CD8-positive, alpha-beta memory T cell (primary cell): ENCODE measurements around the gene GPER1. TPM values are rescaled to one million over a fixed set of nuclear protein-coding genes. Genes with fewer than 3 reads are reported as not detected.

ENCODE experiments used
- CTCF ChIA-PET: fragments of 350-600 bp; sonication (Branson Sonifier 250); formaldehyde crosslinking; loops from one replicate; lab custom pipeline; 2021; ENCODE audit warnings: antibody characterized with exemption; lab: Charles Lee
- POLR2A ChIA-PET: fragments of 350-600 bp; sonication (Branson Sonifier 250); formaldehyde crosslinking; loops from one replicate; lab custom pipeline; 2021; ENCODE audit warnings: antibody characterized with exemption; lab: Charles Lee
- DNase-seq, 5 donors: peaks; one replicate each; pipeline versions ENCODE4 v3.0.0 to v3.0.0-alpha.2; 2020 to 2022; ENCODE audit warnings: mixed read lengths in 1 of 5
- H3K27ac ChIP-seq: one replicate; pipeline ENCODE4 v1.7.0; 2013; ENCODE audit warnings: low read depth, mild to moderate bottlenecking, low read length, moderate library complexity
- H3K27me3 ChIP-seq: 2 replicates; pipeline ENCODE4 v1.7.0; 2013; ENCODE audit warnings: low read length, mild to moderate bottlenecking; ENCODE audit not compliant: insufficient read depth, poor library complexity, severe bottlenecking
- H3K36me3 ChIP-seq: 2 replicates; pipeline ENCODE4 v1.7.0; 2013; ENCODE audit warnings: mild to moderate bottlenecking, low read length, moderate library complexity; ENCODE audit not compliant: insufficient read depth
- H3K4me1 ChIP-seq: 2 replicates; pipeline ENCODE4 v1.7.0; 2013; ENCODE audit warnings: mild to moderate bottlenecking, low read length, moderate library complexity; ENCODE audit not compliant: insufficient read depth
- H3K4me3 ChIP-seq: 2 replicates; pipeline ENCODE4 v1.7.0; 2013; ENCODE audit warnings: mild to moderate bottlenecking, low read length
- H3K9me3 ChIP-seq: 2 replicates; pipeline ENCODE4 v1.7.0; 2013; ENCODE audit warnings: mild to moderate bottlenecking, low read length
- H3K27ac Mint-ChIP-seq, 8 donors: one replicate each; pipeline ENCODE4 v1.8.0; 2020 to 2021; ENCODE audit warnings: mixed read lengths in 8 of 8, mild to moderate bottlenecking in 6 of 8, inconsistent platforms in 3 of 8, moderate library complexity in 3 of 8
- H3K27me3 Mint-ChIP-seq, 2 donors: one replicate each; pipeline ENCODE4 v1.8.0; 2020 to 2021; ENCODE audit warnings: mixed read lengths in 2 of 2, mild to moderate bottlenecking in 1 of 2, moderate library complexity in 1 of 2
- H3K36me3 Mint-ChIP-seq, 3 donors: one replicate each; pipeline ENCODE4 v1.8.0; 2020 to 2021; ENCODE audit warnings: mixed read lengths in 3 of 3, inconsistent platforms in 1 of 3, mild to moderate bottlenecking in 1 of 3
- H3K4me1 Mint-ChIP-seq, 3 donors: one replicate each; pipeline ENCODE4 v1.8.0; 2020 to 2021; ENCODE audit warnings: mixed read lengths in 3 of 3, inconsistent platforms in 1 of 3, mild to moderate bottlenecking in 1 of 3
- H3K4me3 Mint-ChIP-seq, 7 donors: one replicate each; pipeline ENCODE4 v1.8.0; 2020 to 2021; ENCODE audit warnings: mixed read lengths in 7 of 7, mild to moderate bottlenecking in 6 of 7, moderate library complexity in 4 of 7, inconsistent platforms in 2 of 7
- H3K9me3 Mint-ChIP-seq, 5 donors: one replicate each; pipeline ENCODE4 v1.8.0; 2020 to 2022; ENCODE audit warnings: mixed read lengths in 5 of 5, mild to moderate bottlenecking in 3 of 5, moderate library complexity in 2 of 5, inconsistent platforms in 1 of 5
- polyA plus RNA-seq: library from polyadenylated mRNA; unstranded; fragments of 300-500 nt; fragmentation: Illumina TruSeq; gene quantifications from one replicate; pipeline ENCODE4 v1.2.3, GENCODE V29; 2021
- total RNA-seq, 2 experiments: library from RNA; stranded (reverse); gene quantifications; one replicate each; pipeline ENCODE4 v1.2.3, GENCODE V29; 2021

GPER1 gene
- total and polyA plus RNA-seq, 3 experiments from 2014 or later: 0.17 TPM; not detected in 2

DNA sequence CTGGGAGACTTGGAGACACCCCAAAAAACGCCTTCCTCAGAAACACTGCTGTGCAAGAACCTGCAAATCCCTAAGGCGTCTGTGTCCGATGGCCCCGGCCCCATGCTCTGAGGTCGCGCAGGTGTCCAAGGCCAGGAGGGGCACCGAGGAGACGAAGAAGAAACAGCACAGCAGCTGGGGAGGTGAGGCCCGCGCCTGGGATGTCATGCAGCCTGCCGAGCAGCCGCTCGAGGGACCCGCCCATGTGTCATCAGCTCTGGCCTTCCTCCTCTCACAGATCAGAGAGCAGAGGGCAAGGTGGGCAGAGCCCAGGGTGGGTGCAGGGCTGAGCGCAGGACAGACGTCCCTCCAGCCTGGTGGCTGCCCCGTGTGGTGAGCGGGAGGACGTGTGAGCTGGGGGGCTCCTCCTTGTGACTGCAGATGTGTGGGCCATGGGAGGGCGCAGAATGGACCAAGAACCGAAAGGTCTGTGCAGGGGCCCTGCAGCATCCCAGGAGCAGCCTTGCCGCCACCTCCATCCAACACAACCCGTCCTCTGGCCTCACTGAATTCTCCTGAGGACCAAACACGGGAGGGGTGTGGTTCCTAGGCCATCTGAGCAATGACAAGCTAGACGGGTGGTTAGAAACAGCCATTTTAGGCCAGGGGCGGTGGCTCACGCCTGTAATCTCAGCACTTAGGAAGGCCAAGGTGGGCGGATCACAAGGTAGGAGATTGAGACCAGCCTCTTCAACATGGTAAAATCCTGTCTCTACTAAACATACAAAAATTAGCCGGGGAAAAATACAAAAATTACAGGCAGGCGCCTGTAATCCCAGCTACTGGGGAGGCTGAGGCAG lies 13.1 kb upstream of the GPER1 start:
- CTCF ChIA-PET: interaction anchor here (1.2 to 1.8 kb wide), 4 partner anchors 9 to 101 kb away, joined by 3 to 9 read pairs (median 6); no protein-coding TSS in a partner anchor
- Mint-ChIP-seq H3K36me3 (no peaks in the 10 kb centered on the region), H3K9me3 (no peaks in the 10 kb centered on the region), H3K4me3 (no peak overlapping the region), H3K27me3 (no peaks in the 10 kb centered on the region), H3K27ac (peak overlapping the region in 1 of 8 donors; percentile 24), H3K4me1 (no peaks in the 10 kb centered on the region)
- Histone ChIP-seq H3K4me3 (no peak overlapping the region), H3K27ac (no peak overlapping the region), H3K9me3 (no peaks in the 10 kb centered on the region), H3K27me3 (no peaks in the 10 kb centered on the region), H3K4me1 (no peaks in the 10 kb centered on the region), H3K36me3 (no peaks in the 10 kb centered on the region)
- DNase-seq: no peak
- POLR2A ChIA-PET: interaction anchor here (0.6 kb wide), 1 partner anchor 29 kb away, joined by 5 read pairs; no protein-coding TSS in a partner anchor

- no peak overlapping the region for H3K4me3 ChIP-seq
These were observed 11.5 kb upstream of the GPER1 start for GRCh38 chr7:1076184-1077072.

GRCh38 chr7:1078519-1078918 lies 9.4 kb upstream of the GPER1 start:
- Mint-ChIP-seq H3K4me1 (no peaks in the 10 kb centered on the region), H3K27me3 (no peaks in the 10 kb centered on the region), H3K4me3 (no peak overlapping the region), H3K36me3 (peaks cover 0 to 1% (median 0%) of the 10 kb centered on the region in 3 donors), H3K9me3 (no peaks in the 10 kb centered on the region), H3K27ac (no peak overlapping the region)
- Histone ChIP-seq H3K9me3 (no peaks in the 10 kb centered on the region), H3K27ac (no peak overlapping the region), H3K36me3 (no peaks in the 10 kb centered on the region), H3K4me3 (no peak overlapping the region), H3K4me1 (no peaks in the 10 kb centered on the region), H3K27me3 (no peaks in the 10 kb centered on the region)
- POLR2A ChIA-PET: no interaction called here
- DNase-seq: no peak
- CTCF ChIA-PET: interaction anchor here (1.5 to 2.4 kb wide), 2 partner anchors 8 to 13 kb away, joined by 3 to 7 read pairs; no protein-coding TSS in a partner anchor

More at GRCh38 chr7:1076184-1077072, 11.5 kb upstream of the GPER1 start:
- POLR2A ChIA-PET: no interaction called here
- CTCF ChIA-PET: interaction anchor here (1.2 to 2.4 kb wide), 5 partner anchors 10 to 100 kb away, joined by 3 to 9 read pairs (median 3); no protein-coding TSS in a partner anchor
- H3K27me3 ChIP-seq: no peaks in the 10 kb centered on the region
- no peaks in the 10 kb centered on the region for H3K9me3 ChIP-seq
- no peak overlapping the region for H3K4me3 Mint-ChIP-seq
- no peaks in the 10 kb centered on the region for H3K4me1 Mint-ChIP-seq
- H3K27me3 Mint-ChIP-seq: no peaks in the 10 kb centered on the region
- no peaks in the 10 kb centered on the region for H3K36me3 ChIP-seq
- no peaks in the 10 kb centered on the region for H3K4me1 ChIP-seq
- no peaks in the 10 kb centered on the region for H3K9me3 Mint-ChIP-seq
- no peak overlapping the region for H3K27ac ChIP-seq
- H3K36me3 Mint-ChIP-seq: no peaks in the 10 kb centered on the region
- H3K27ac Mint-ChIP-seq: no peak overlapping the region
- DNase-seq: no peak

- POLR2A ChIA-PET: no interaction called here
- Mint-ChIP-seq H3K4me3 (no peak overlapping the region), H3K36me3 (peaks cover 0 to 1% (median 0%) of the 10 kb centered on the region in 3 donors), H3K4me1 (no peaks in the 10 kb centered on the region), H3K27ac (no peak overlapping the region), H3K9me3 (no peaks in the 10 kb centered on the region), H3K27me3 (no peaks in the 10 kb centered on the region)
- Histone ChIP-seq H3K4me3 (no peak overlapping the region), H3K27ac (no peak overlapping the region), H3K4me1 (no peaks in the 10 kb centered on the region), H3K9me3 (no peaks in the 10 kb centered on the region), H3K27me3 (no peaks in the 10 kb centered on the region), H3K36me3 (no peaks in the 10 kb centered on the region)
- no peak for DNase-seq
- CTCF ChIA-PET: interaction anchor here (1.1 to 2.4 kb wide), 3 partner anchors 14 to 147 kb away, joined by 3 to 7 read pairs (median 5); no protein-coding TSS in a partner anchor
These were observed 8.9 kb upstream of the GPER1 start for GRCh38 chr7:1078985-1079384.

GRCh38 chr7:1079546-1079945 lies 8.4 kb upstream of the GPER1 start:
- Mint-ChIP-seq H3K36me3 (peaks cover 0 to 1% (median 0%) of the 10 kb centered on the region in 3 donors), H3K4me1 (no peaks in the 10 kb centered on the region), H3K4me3 (no peak overlapping the region), H3K27me3 (no peaks in the 10 kb centered on the region), H3K9me3 (no peaks in the 10 kb centered on the region), H3K27ac (no peak overlapping the region)
- ChIA-PET CTCF (interaction anchor here (1.1 to 1.2 kb wide), 2 partner anchors 96 to 146 kb away, joined by 3 to 5 read pairs; no protein-coding TSS in a partner anchor), POLR2A (no interaction called here)
- Histone ChIP-seq H3K4me3 (no peak overlapping the region), H3K27me3 (no peaks in the 10 kb centered on the region), H3K36me3 (no peaks in the 10 kb centered on the region), H3K9me3 (no peaks in the 10 kb centered on the region), H3K27ac (no peak overlapping the region), H3K4me1 (no peaks in the 10 kb centered on the region)
- no peak for DNase-seq

DNA sequence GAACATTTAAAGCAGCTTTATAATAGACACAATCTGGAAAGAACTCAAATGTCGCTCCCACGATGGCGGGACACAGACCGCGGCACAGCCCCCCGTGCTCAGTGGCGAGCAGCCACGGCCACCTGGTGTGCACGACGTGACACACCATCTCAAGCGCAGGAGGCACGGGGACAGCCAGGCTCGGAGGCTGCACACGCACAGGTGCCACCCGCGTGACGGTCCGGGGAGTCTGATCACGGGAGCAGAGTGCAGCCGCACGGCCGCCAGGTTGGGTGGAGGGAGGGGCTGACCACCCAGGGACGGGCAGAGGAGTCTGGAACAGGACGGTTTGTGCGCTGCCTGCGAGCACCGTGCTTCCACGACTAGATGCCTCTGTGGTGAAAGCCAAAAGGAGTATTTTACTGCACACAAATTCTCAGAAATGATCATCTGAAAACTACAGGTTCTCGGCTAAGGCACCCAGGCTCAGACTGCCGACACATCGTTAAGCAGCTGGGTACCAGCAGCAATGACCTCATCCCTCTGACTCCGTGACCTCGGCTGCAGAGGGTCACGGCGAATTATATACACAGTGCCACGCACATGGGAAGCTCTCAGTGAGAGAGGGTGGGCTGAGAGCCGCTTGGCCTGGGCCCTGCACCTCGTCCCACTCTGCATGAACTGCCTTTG lies 7.5 kb upstream of the GPER1 start:
- H3K27me3 ChIP-seq: no peaks in the 10 kb centered on the region
- Mint-ChIP-seq H3K4me1 (no peaks in the 10 kb centered on the region), H3K36me3 (peaks cover 0 to 1% (median 0%) of the 10 kb centered on the region in 3 donors), H3K9me3 (no peaks in the 10 kb centered on the region), H3K27ac (no peak overlapping the region), H3K4me3 (no peak overlapping the region), H3K27me3 (no peaks in the 10 kb centered on the region)
- H3K36me3 ChIP-seq: no peaks in the 10 kb centered on the region
- ChIA-PET CTCF (interaction anchor here (1.2 to 1.5 kb wide), 2 partner anchors 87 to 96 kb away, joined by 3 to 5 read pairs; no protein-coding TSS in a partner anchor), POLR2A (no interaction called here)
- H3K4me1 ChIP-seq: no peaks in the 10 kb centered on the region
- H3K9me3 ChIP-seq: no peaks in the 10 kb centered on the region
- no peak overlapping the region for H3K27ac ChIP-seq
- DNase-seq: no peak
- no peak overlapping the region for H3K4me3 ChIP-seq

DNA sequence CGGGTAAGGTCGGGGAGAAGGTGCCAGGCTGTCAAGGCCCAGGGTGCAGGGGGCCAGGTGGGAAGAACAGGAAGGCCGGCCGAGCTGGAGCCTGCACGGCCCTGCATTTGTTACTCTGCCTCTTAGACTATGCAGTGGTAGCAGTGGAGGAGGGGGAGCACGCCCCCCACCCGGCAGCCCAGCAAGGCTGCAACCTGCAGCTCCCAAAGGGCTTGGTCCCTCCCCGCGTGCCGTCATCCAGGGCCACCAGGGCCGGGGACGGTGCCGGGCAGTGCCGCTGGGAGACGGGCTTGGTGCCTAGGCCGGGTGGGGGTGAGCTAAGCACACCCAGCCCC lies 7.0 kb upstream of the GPER1 start:
- Mint-ChIP-seq H3K9me3 (no peaks in the 10 kb centered on the region), H3K36me3 (peaks cover 0 to 1% (median 0%) of the 10 kb centered on the region in 3 donors), H3K4me1 (no peaks in the 10 kb centered on the region), H3K27me3 (no peaks in the 10 kb centered on the region), H3K27ac (no peak overlapping the region), H3K4me3 (no peak overlapping the region)
- Histone ChIP-seq H3K27ac (no peak overlapping the region), H3K27me3 (no peaks in the 10 kb centered on the region), H3K4me3 (no peak overlapping the region), H3K9me3 (no peaks in the 10 kb centered on the region), H3K36me3 (no peaks in the 10 kb centered on the region), H3K4me1 (no peaks in the 10 kb centered on the region)
- no peak for DNase-seq
- ChIA-PET CTCF (interaction anchor here (1.5 kb wide), 1 partner anchor 88 kb away, joined by 3 read pairs; no protein-coding TSS in a partner anchor), POLR2A (no interaction called here)
